ENCODE measurements around the gene ICAM4. TPM values are rescaled to one million over a fixed set of nuclear protein-coding genes. Genes with fewer than 3 reads are reported as not detected.

Gene ICAM4
- total and polyA plus RNA-seq, 2 donors (not counting 3 experiments of a cell fraction or from before 2014, with no cell fraction given), result 0.44 to 0.49 TPM

DNA sequence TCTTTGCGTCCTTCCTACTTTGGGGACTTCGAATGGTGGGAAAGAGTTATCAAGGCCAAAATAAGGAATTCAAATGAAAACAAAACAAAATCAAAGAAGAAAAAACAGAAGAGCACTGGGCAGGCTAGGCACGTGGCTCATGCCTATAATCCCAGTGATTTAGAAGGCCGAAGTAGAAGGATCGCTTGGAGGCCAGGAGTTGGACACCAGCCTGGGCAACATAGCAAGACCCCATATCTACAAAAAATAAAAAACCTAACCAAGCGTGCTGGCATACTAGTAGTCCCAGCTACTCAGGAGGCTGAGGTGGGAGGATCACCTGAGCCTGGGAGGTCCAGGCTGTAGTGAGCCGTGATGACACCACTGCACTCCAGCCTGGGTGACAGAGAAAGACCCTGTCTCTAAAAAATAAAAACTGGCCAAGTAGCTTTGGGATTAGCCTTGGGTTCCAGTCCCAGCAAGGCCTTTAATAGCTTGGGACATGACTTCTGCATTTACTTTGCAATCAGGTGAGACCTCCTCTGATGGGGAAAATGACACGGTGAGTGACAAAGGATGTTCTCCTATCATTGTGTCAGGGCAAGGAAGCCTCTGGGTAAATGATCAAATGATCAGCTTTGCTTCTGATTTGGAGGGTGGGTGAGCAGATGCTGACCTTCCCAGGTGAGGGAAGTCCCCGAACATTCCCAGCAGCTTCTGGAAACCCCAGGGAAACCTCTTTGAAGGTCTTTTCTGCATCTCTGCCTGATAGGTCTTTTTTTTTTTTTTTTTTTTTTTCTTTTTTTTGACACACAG is 8.8 kb upstream of the ICAM4 start:
- no peak overlapping the region for H3K9ac ChIP-seq (replicated peaks; ENCODE audit: extremely low read depth, insufficient read depth, low read length)
- no peaks in the 10 kb centered on the region for H3K9me3 ChIP-seq (replicated peaks; ENCODE audit: control insufficient read depth, insufficient read depth, low read length)
- ChIA-PET POLR2A (interaction anchor here (1.1 kb wide), 1 partner anchor 9 kb away, joined by 13 read pairs; no protein-coding TSS in a partner anchor), CTCF (interaction anchor here (0.7 to 3.7 kb wide), 3 partner anchors 9 to 97 kb away, joined by 3 to 14 read pairs (median 12); no protein-coding TSS in a partner anchor)
- no peaks in the 10 kb centered on the region for H3K4me1 ChIP-seq (ENCODE audit: control insufficient read depth, extremely low read depth, insufficient read depth, low read length)
- no peak overlapping the region for H3K27ac ChIP-seq (ENCODE audit: insufficient read depth, low read depth, low read length)
- H3K4me2 ChIP-seq (ENCODE audit: insufficient read depth, low read length), result no peak overlapping the region
- no peaks in the 10 kb centered on the region for H4K20me1 ChIP-seq (replicated peaks; ENCODE audit: control insufficient read depth, extremely low read depth, insufficient read depth, low read length)
- no peaks in the 10 kb centered on the region for H3K36me3 ChIP-seq (ENCODE audit: control insufficient read depth in 2 of 2, extremely low read depth in 1 of 2, insufficient read depth in 2 of 2, low read length in 2 of 2)
- BruUV-seq (replicated peaks), result no TSS peak
- DNase-seq (ENCODE audit: low read depth, low spot score) (no peak), FAIRE-seq (no peak)
- intact Hi-C loops (cut with micrococcal nuclease), result no loop called here
- no peaks in the 10 kb centered on the region for H3K9me1 ChIP-seq (replicated peaks; ENCODE audit: control insufficient read depth, extremely low read depth, insufficient read depth, low read length)
- no peak overlapping the region for H2AFZ ChIP-seq (ENCODE audit: low read depth, low read length)
- H3K79me2 ChIP-seq (ENCODE audit: control insufficient read depth, insufficient read depth, low read length), result no peaks in the 10 kb centered on the region
- TF ChIP-seq, protein P1, sequence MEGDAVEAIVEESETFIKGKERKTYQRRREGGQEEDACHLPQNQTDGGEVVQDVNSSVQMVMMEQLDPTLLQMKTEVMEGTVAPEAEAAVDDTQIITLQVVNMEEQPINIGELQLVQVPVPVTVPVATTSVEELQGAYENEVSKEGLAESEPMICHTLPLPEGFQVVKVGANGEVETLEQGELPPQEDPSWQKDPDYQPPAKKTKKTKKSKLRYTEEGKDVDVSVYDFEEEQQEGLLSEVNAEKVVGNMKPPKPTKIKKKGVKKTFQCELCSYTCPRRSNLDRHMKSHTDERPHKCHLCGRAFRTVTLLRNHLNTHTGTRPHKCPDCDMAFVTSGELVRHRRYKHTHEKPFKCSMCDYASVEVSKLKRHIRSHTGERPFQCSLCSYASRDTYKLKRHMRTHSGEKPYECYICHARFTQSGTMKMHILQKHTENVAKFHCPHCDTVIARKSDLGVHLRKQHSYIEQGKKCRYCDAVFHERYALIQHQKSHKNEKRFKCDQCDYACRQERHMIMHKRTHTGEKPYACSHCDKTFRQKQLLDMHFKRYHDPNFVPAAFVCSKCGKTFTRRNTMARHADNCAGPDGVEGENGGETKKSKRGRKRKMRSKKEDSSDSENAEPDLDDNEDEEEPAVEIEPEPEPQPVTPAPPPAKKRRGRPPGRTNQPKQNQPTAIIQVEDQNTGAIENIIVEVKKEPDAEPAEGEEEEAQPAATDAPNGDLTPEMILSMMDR (IDR thresholded peaks at IDR 0.05; ENCODE audit: extremely low read depth in 1 of 2, insufficient read depth in 1 of 2, low read depth in 1 of 2, low read length in 2 of 2), result no peak
- no peak for TF ChIP-seq FOS (IDR thresholded peaks at IDR 0.05; ENCODE audit: borderline replicate concordance, insufficient read depth, low read length)
- no peak for TF ChIP-seq EZH2 (IDR thresholded peaks at IDR 0.05; ENCODE audit: borderline replicate concordance, low read depth, low read length, severe bottlenecking)
- TF ChIP-seq GATA2 (IDR thresholded peaks at IDR 0.05; ENCODE audit: insufficient read depth, insufficient read length, low read depth, low read length), result no peak
- no peak for TF ChIP-seq MYC (IDR thresholded peaks at IDR 0.05; ENCODE audit: low read depth, low read length)
- no peaks in the 10 kb centered on the region for H3K27me3 ChIP-seq (ENCODE audit: control insufficient read depth in 2 of 2, insufficient read depth in 2 of 2, low read length in 2 of 2)
- no peak overlapping the region for H3K4me3 ChIP-seq (replicated peaks in 1 of 3; ENCODE audit: insufficient read depth in 1 of 3, low read depth in 1 of 3, low read length in 3 of 3)
- dilution Hi-C loops (cut with MboI; ENCODE audit: extremely low pct_ligation_motif_present, low sequenced_read_pairs), result no loop called here
